ENCODE results near the gene SLCO2A1.

SLCO2A1 gene

DNA sequence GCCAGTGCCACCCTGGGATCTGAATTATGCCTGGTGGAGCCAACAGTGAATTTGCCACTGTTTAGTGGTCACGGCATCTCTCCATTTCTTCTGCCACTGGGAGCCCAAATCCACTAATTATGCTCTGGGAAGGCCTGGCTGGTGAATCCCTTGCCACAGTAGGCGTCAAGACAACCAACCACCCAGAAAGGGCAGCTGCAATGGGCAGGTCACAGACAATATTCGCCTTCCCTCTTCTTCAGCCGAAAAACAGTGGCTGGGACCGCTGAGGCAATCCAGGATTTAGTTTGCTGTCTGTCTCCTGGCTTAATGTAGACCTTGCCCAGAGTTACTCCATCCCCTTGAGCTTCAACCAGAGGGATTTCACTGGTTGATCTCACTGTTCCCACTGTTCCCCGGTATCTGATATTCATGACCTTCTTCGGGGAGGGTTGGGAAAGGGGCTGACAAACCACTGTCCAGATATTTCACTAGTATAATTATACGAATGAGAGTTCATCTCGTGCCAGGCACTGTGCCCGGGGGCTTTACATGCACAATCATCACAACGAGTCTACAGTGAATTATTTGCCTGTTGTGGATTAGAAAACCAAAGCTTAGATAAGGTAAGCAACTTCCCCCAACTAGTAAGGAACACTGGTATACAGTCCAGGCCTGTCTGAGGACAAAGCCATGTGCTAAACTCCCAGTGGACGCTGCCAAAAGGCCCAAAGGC lies 84.2 kb downstream of the SLCO2A1 start:
- no peak for DNase-seq

GRCh38 chr3:133944641-133945380 lies 84.9 kb downstream of the SLCO2A1 start:
- DNase-seq = no peak

GRCh38 chr3:133944181-133944580 lies 85.5 kb downstream of the SLCO2A1 start:
- DNase-seq = no peak

DNA sequence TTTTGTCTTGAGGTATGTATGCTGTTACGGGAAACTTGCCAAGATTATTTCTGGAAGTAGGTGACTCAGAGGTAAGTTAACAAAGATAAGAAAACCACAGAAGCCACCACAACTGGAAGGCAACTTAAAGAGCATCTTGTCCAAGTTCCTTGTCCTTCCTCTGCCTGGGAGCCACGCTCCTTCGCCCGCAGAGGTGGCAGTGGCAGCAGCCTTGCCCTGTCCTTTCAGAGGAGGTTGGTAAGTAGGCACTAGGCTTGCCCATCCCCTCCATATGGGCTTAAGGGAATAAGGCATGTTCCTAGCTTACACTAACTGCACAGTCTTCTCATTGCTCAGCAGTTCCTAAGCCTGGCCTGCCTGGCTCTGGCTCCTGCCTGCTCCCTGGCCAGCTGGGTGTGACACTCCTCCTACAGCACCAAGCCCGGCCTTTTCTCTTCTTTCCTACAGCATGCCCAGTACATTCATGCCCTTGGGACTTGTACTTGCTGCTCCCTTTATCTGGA lies 86.0 kb downstream of the SLCO2A1 start:
- no peak for DNase-seq

GRCh38 chr3:133943031-133943535 lies 86.6 kb downstream of the SLCO2A1 start:
- no peak for DNase-seq

DNA sequence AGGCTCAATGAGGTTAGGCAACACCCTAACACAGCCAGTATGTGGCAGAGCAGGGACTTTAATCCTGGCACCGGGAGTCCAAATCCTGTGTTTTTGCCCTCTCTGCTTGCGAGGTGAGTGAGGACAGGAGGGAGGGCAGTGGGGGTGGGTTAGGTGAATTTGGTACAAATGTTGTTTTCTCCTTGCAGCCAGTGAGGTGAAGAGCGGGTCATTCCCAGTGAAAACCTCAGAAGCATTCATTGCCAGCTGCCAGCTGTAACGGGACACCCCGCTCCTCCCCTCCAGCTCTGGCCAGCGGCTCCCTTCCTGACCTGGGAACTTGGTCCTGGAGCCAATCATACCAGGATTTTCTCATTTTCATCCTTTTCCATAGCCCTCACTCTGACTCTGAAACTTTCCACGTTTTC lies 88.3 kb downstream of the SLCO2A1 start:
- DNase-seq = no peak

DNA sequence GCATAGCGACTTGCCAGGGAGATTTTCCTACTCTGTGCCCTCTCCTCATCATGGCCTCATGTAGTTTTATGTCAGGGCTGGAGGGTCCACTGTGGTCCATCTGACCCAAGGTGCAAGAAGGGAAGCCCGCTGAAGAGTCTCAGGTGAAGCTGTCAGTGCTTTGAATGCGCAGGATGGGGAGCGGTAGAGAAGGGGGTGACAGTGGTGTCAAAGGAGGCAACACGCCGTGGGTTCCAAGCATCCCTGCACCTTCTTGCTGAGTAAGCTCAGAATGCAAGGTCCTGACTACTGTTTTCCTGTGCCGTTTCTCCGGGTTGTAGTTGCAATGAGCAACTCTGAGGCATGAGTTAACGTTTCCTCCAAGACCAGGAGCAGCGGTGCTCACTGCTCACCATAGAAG lies 89.2 kb downstream of the SLCO2A1 start:
- DNase-seq = no peak

DNA sequence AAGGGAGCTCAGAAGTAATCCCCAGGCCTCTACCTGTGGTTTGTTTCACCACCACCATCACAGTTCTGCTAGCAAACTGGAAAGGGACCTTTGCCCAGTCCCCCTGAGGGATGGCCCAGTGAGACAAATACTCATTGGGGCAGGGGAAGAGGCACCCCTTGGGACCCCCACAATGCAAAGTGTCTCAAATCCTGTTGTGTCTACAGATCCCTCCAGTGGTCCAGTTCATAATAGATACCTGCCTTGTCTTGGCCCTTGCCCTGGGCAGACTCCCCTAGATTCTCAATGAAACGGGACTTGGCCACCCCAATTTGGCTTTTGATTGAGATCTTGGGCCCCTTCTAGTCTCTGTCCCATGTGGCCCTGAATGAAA lies 90.3 kb downstream of the SLCO2A1 start:
- no peak for DNase-seq

DNA sequence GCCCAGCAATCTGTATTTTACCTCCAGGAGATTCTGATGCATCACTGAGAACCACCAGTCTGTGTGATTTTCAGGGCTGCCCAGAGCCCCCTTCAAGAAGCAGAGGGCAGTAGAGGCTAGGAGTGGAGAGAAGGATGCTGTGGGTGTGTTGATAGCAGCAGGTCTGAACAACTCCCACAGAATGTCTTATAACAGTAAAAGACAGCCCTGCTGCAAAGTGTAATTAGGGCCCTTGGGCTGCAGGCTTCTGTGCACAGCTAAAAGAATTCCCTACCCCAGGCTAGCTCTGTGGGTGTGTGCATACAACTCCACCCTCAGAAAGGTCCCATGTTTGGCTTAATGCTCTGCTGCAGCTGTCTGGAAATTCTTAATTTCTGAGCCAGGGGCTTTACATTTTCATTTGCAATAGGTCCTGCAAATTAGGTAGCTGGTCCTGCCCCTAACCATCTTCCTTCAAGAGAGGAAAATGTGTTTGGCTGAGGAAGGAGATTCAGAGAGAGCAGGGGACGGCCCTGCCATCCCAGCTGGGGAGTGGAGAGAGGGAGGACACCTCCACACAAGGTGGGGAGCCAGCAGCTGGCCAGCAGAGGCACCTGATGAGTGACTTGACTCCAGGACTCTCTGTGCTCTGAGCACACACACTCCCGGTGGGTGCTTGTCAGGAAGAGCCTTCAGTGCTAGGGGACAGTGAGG lies 90.8 kb downstream of the SLCO2A1 start:
- DNase-seq = no peak

GRCh38 chr3:133937756-133938601 lies 91.7 kb downstream of the SLCO2A1 start:
- DNase-seq = no peak

DNA sequence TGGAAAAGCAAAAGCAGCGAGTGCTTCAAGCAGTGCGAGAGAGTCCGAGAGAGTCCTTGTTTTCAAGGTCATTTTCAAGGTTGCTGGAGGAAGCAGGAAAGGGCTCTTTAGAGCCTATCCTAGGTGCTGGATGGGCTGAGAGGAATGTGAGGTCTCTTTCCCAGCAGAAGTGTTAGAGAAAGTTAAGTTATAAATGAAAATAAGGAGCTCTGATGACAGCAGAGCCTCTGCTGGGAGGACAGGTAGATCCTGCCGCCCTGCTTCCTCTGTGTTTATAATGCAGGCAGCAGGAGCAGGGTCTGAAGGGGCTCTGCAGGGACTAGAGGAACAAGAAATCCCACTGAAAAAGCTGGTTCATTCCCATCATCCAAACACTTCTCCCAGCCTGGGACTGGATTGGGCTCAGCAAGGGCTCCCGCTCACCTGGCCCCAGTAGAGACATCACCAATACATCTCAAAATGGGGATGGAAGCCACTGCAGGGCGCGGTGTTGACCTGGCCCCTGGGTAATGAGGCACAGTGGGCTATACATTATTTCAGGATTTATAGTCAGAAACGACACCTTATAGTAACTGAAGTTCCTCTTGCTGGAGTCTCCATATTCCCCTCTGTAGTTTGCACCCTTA lies 92.6 kb downstream of the SLCO2A1 start:
- DNase-seq = no peak

GRCh38 chr3:133935843-133936769 lies 93.6 kb downstream of the SLCO2A1 start:
- DNase-seq = no peak

DNA sequence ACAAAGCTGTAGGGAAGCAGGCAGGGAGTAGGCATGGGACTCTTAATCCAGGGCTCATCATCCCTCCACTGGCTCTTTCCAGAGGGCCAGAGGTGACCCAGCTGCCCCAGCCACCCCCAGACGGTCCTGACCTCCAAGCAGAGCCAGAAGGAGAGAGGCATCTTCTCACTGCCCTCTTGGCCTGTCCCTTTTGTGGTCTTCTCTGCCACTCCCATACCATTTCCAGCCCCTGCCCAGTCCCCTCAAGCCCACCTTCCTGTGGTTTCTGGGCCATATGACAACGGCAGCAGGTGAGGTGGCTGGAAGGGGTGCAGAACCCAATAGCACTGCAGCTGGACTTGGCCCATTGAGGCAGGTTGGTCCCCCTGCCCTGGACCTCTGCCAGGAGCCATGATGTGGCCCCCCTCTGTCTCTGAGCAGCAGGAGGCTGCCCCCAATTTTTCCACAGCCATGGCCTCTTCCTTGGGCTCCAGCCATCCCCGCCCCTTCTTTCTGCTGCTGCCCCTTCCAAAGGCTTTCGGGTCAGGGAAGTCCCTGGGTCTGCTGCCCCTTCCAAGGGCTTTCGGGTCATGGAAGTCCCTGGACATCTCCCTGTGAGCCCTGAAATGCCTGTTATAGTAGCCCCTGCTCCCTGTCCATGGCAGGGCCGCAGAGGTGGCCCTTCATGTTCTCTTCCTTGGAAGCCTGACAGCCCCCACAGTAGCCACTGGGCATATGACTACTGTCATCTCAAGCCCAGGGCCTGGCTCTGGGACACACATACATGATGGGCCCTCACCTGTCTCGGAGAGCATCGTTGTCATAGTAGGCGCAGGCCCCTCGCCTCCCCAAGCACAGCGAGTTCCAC lies 94.5 kb downstream of the SLCO2A1 start:
- DNase-seq = no peak

- no peak for DNase-seq
These were observed 95.4 kb downstream of the SLCO2A1 start for GRCh38 chr3:133934073-133934970.

DNA sequence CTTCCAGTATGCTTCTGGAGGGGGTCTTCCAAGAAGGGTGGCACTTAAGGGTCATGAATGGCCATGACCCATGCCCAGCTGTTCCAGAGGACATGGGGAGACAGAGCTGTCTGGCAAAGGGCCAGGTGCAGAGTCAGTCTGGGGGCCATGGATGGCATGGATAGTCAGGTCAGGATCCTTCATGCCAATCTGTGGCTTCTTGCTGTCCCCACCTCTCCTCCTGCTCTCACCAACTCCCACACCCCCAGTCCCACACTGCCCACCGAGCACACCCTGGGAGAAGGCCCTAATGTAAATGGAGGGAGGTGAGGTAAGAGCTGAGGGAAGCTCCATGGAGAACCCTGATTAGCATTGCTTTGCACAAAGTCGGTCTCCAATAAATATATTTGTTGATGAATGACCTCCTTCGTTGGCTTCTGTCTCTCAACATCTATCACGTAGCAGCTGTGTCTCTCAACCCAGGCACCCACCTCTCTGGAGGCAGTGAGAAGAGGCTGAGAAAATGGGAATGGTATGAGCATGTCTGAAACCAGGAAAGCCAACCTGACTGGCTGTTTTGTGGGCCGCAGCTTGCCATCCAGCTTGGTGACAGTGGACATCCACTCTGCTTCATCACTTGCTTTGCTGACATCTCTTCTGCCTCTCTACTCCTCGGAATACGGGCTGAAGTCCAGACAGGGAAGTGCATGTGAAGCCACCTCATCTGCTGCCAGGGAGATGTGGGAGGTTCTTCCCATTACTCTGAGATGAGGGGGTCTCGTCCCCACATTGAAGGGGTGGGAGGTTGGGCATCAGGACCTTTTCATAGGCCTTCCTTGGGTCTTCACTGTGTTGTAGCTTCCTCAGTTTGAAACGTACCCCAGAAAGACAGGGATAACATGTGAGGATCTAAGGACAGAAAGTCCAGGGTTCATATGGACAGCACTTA lies 96.4 kb downstream of the SLCO2A1 start:
- no peak for DNase-seq

DNA sequence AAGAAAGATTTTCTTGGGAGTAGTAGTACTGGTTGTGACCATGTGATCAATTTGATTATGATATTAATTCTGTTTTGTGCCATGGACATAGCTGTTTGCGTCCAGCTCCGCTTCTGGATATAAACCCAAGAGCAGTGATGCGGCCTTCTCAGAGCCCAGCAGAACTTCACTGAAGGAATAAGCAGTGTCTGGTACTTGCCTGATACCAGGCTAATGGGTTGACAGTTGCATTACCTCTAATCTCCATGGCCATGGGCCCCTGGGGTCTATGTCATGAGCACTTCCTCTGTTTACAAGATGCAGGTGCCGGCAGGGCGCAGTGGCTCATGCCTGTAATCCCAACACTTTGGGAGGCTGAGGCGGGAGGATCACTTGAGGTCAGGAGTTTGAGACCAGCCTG lies 97.7 kb downstream of the SLCO2A1 start:
- DNase-seq = no peak

DNA sequence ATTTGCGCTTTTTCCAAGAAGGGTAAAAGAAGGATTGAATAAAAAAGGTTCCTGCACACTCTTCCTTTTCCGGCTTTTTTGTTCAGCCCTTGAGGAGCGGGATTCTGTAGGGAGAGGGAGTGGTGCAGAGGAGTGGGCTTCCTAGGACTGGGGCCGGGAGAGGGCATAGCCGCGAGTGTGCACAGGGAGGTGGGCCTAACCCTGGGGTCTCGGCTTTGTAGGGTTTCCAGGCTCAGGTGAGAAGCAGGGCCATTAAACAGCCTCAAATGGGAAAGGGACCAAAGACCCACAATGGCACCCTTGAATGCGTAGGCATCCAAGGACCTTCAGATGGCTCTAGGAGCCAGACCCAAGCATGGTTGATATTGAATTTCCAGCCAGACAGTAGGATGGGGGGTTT lies 98.6 kb downstream of the SLCO2A1 start:
- no peak for DNase-seq
